Measurements from ENCODE around the gene CEP112. TPM values are rescaled to one million over a fixed set of nuclear protein-coding genes. Genes with fewer than 3 reads are reported as not detected.

CEP112 gene
- total and polyA plus RNA-seq, 10 of the 15 experiments (the other 5 are each of a cell fraction or from before 2014, with no cell fraction given), result 0.11 to 3.8 (median 0.32) TPM; not detected in 1

DNA sequence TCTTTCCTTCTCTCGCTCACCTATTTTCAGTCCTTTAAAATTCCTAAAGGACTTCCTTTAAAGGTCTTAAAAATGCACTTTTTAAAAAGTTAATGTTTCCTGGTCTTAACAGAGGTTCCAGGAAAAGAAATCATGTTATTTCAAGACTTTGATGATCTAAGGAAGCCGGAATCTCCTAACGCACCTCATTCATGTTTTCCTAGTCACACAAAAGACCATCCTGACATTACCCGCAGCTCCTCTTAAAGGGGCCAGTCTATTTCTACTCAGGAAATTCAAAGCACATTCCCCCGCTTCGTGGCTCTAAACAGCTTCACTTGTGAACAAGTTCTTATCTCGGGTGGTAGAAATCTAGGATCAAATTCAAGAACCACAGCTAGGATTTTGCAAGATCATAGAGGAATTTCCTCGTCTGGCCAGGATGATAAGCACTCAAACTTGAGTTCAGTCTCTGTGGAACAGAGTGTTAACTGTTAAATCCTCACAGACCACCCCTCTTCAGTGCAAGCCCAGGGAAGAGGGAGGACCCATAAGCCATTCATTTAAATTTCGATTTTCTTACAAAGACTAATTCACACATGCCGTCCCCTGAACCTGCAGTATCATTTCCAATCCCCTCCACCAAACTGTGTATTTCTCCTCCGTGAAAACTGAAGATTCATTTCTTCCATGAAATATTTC lies 493.4 kb downstream of the CEP112 start (continued):
- no peak for TF ChIP-seq USF2 (IDR thresholded peaks at IDR 0.05; ENCODE audit: borderline replicate concordance, low read depth, low read length)
- no peak for TF ChIP-seq PML (IDR thresholded peaks at IDR 0.05; ENCODE audit: low read length)
- no peak for TF ChIP-seq RUNX3 (IDR thresholded peaks at IDR 0.05; ENCODE audit: low read length)
- no peak for TF ChIP-seq ZBTB33 (IDR thresholded peaks at IDR 0.05)
- no peak for TF ChIP-seq BHLHE40 (IDR thresholded peaks at IDR 0.05; ENCODE audit: borderline replicate concordance in 1 of 2, low read depth in 2 of 2, low read length in 1 of 2)
- no peak for TF ChIP-seq ZNF274 (IDR thresholded peaks at IDR 0.05; ENCODE audit: insufficient read depth, insufficient read length)
- TF ChIP-seq E2F8 (IDR thresholded peaks at IDR 0.05; ENCODE audit: low read depth, partially characterized antibody), result no peak
- TF ChIP-seq, protein P1, sequence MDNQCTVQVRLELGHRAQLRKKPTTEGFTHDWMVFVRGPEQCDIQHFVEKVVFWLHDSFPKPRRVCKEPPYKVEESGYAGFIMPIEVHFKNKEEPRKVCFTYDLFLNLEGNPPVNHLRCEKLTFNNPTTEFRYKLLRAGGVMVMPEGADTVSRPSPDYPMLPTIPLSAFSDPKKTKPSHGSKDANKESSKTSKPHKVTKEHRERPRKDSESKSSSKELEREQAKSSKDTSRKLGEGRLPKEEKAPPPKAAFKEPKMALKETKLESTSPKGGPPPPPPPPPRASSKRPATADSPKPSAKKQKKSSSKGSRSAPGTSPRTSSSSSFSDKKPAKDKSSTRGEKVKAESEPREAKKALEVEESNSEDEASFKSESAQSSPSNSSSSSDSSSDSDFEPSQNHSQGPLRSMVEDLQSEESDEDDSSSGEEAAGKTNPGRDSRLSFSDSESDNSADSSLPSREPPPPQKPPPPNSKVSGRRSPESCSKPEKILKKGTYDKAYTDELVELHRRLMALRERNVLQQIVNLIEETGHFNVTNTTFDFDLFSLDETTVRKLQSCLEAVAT (IDR thresholded peaks at IDR 0.05), result no peak

Data from GM12878 (cell line).